SKM-1 treated with dmso at 0.1 percent for 144 hours (cell line): ENCODE results near the gene TEX48.

ENCODE experiments used
- DNase-seq: peaks from one replicate; lab custom pipeline; 2025; ENCODE audit not compliant: unreplicated experiment; lab: John Stamatoyannopoulos, UW

The TEX48 gene

DNA sequence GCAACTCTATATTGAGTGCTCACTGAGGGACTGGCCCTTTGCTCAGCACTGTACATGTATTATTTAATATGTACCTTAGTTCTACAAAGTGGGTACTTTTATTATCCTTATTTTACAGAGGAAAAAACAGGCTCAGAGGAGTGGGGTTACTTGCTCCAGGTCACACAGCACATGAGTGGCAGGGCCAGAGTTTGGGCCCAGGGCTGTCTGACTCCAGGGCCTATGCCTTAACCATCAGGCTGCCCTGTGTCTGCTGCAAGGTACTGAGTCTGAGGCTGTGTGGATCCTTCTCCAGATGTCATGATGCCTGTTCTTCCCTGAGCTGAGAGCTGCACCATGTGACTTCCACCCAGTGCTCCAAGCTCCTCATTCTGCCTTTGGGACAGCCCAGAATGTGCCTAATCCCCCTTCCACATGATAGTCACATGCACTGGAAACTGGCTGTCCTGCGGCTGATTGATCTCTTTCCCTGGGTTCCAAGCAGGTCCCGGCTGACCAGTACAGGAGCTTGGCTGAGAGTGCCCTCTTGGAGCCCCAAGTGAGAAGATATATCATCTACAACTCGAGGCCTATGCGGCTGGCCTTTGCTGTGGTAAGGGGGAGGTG lies 55.5 kb downstream of the TEX48 start:
- no peak for DNase-seq

DNA sequence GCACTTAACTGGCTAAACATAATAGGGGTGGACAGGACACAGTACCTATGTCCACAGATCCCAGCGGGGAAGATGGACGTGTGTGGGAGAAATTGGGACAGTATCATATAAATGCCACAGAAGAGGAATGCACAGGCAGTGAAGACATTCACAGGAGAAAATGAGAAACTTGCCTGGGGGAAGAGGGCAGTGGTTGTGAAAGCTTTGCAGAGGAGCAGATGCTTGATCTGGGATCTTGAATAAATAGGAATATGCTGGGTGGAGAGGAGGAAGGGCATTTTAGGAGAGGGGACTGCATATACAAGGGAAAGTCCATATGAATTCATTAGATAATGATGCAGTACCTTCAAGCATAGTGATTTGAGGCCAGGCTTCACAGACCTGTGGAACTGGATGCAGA lies 57.3 kb downstream of the TEX48 start:
- no peak for DNase-seq

DNA sequence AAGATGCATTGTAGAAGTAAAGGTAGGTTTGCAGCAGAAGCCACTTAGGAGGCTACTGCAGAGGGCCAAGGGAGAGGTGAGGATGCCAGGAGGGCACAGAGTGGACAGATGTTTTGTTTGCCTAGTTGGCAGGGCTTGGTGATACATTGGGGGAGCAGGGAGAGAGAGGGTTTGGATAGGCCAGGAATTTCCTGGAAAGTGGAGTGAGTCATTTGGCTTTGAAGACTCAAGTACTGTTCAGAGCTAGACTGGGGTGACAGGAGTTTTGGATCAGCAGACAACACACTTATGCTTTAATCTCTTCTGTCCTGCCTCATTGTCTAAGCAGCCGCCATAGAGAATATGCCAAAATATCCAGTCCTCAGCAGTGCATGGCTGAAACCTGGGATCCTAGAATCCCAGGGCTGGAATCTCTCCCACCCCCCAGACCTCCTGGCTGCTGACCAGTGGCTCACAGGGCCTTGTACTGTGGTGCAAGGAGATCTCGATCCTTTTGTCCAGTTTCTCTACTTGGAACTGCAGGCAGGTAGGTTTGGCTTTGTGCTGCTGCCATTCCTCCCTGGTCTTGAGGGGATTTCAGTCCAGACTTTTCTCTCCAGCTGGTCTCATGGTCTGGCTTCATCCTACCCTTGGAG lies 59.9 kb downstream of the TEX48 start:
- no peak for DNase-seq

DNA sequence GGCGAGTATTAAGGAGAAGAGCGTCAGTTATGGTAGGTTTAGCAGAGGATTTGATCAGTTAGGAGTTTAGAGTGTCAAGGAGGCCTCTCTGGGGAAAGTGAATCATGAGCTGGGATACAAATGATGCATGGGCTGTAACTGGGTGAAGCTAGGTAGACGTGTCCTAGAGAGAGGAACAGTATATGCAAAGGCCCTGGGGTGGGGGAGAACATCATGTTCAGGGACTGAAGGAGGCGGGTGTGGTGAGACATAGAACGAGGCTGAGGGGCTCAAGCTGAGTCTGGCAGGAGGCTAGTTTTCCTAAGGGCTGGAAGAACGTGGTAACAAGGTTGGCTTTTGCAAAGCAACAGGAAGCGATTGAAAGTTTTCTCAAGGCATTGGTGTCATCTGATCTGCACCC lies 60.4 kb downstream of the TEX48 start:
- no peak for DNase-seq

DNA sequence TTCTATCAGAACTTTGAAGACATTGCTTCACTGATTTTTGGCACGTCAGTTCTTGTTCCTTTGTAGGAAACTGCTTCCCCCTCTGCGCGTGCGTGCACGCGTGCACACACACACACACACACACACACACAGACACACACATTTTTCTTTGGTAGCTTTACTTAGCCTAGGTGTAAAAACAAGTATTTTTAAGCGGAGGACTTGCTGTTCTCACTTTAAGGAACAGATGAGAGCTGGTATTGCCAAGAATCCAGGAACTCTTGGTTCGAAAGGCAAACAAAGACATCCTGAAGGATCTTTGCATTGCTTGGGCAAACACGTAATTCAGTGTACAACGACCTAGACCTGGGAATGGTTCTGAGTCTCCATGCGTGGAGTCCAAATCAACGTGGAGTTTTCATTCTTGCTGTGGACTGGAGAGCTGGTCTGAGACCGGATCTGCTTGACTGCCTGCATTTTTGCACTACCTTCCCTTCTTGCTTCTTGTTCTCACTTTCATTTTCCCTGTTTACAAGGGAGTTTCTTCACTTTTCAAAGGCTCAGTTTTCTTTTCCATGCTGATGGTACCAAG lies 62.7 kb downstream of the TEX48 start:
- no peak for DNase-seq

DNA sequence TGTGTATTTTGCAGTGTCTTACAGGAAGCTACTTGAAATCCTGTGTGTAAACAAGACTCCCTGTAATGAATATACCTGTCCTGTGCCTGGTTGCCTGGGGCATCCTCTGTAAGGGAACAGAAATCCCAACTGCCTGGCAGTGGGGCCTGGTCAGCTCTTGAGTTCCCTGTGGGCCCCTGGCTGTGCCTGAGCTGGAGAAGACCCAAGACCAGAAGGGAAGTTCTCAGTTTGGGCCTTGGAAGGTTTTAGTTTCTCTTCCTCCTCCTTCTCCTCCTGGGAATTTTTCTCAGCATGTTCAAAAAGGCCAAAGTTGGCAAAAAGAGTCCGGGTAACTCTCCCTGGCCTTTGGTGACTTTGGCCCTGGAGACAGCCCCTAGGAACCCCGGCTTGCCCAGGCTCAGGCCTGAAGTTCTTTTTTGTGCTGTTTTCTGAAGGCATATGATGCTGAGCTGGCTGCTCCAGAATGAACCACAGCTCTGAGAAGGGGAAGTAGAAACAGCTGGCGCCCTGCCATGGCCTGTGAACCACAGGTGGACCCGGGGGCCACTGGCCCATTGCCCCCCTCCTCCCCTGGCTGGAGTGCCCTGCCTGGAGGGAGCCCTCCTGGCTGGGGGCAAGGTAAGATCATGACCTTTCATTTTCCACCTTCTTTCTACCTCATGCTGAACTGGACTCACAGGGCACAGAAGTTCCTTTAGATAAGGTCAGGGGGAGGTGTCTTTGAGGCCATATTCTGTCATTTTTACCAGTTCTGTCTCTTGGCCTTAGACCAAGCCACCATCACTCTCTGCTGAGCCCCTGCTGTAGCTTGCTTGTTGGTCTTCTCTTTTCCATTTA lies 65.1 kb downstream of the TEX48 start:
- peak; percentile 63 for DNase-seq
